GM21529 (cell line): ENCODE results near the gene ST6GAL1.
A peak's percentile ranks its signal among the peaks of the same experiment; 100 is the strongest.
"Not testable (repeated sequence)": the region's sequence is repeated elsewhere in the genome, so short reads cannot be mapped to it uniquely, and the experiment has no call there.

ENCODE experiments used
- ATAC-seq: cut with Tn5 transposase; IDR thresholded peaks from one replicate; pipeline ENCODE4 v1.9.1; 2021; ENCODE audit not compliant: unreplicated experiment

ST6GAL1 gene

GRCh38 chr3:186991470-186991869, 61.1 kb downstream of the ST6GAL1 start:
- no peak for ATAC-seq

- not testable (repeated sequence) for ATAC-seq
Measured at GRCh38 chr3:186992096-186992495, 61.8 kb downstream of the ST6GAL1 start.

GRCh38 chr3:186993210-186993782, 63.0 kb downstream of the ST6GAL1 start:
- no peak for ATAC-seq

GRCh38 chr3:186994000-186994955, 64.0 kb downstream of the ST6GAL1 start:
- peak; percentile 34 for ATAC-seq

- ATAC-seq, result peak; percentile 24
Measured at GRCh38 chr3:186996356-186996755, 66.0 kb downstream of the ST6GAL1 start.

GRCh38 chr3:186997061-186997460, 66.7 kb downstream of the ST6GAL1 start:
- ATAC-seq, result no peak

- no peak for ATAC-seq
Measured at GRCh38 chr3:186997473-186997939, 67.2 kb downstream of the ST6GAL1 start.

- no peak for ATAC-seq
Measured at GRCh38 chr3:186998937-186999368, 68.6 kb downstream of the ST6GAL1 start.

- peak; percentile 69 for ATAC-seq
Measured at GRCh38 chr3:187000711-187001151, 70.4 kb downstream of the ST6GAL1 start.

GRCh38 chr3:187002915-187003314, 72.6 kb downstream of the ST6GAL1 start:
- no peak for ATAC-seq

- no peak for ATAC-seq
Measured at GRCh38 chr3:187005827-187006481, 75.6 kb downstream of the ST6GAL1 start.

GRCh38 chr3:187006864-187007630, 76.7 kb downstream of the ST6GAL1 start:
- no peak for ATAC-seq

- not testable (repeated sequence) for ATAC-seq
Measured at GRCh38 chr3:187010382-187010781, 80.1 kb downstream of the ST6GAL1 start.

- ATAC-seq, result peak; percentile 53
Measured at GRCh38 chr3:187011915-187012314, 81.6 kb downstream of the ST6GAL1 start.

- no peak for ATAC-seq
Measured at GRCh38 chr3:187012609-187013051, 82.3 kb downstream of the ST6GAL1 start.

- ATAC-seq, result no peak
Measured at GRCh38 chr3:187013159-187013716, 82.9 kb downstream of the ST6GAL1 start.

GRCh38 chr3:187014417-187014864, 84.1 kb downstream of the ST6GAL1 start:
- no peak for ATAC-seq

GRCh38 chr3:187015903-187016638, 85.7 kb downstream of the ST6GAL1 start:
- peak; percentile 57 for ATAC-seq

- peak; percentile 26 for ATAC-seq
Measured at GRCh38 chr3:187016639-187017345, 86.5 kb downstream of the ST6GAL1 start.
